ENCODE results near the gene DNAH7.
A peak's percentile ranks its signal among the peaks of the same experiment; 100 is the strongest.

Gene DNAH7

DNA sequence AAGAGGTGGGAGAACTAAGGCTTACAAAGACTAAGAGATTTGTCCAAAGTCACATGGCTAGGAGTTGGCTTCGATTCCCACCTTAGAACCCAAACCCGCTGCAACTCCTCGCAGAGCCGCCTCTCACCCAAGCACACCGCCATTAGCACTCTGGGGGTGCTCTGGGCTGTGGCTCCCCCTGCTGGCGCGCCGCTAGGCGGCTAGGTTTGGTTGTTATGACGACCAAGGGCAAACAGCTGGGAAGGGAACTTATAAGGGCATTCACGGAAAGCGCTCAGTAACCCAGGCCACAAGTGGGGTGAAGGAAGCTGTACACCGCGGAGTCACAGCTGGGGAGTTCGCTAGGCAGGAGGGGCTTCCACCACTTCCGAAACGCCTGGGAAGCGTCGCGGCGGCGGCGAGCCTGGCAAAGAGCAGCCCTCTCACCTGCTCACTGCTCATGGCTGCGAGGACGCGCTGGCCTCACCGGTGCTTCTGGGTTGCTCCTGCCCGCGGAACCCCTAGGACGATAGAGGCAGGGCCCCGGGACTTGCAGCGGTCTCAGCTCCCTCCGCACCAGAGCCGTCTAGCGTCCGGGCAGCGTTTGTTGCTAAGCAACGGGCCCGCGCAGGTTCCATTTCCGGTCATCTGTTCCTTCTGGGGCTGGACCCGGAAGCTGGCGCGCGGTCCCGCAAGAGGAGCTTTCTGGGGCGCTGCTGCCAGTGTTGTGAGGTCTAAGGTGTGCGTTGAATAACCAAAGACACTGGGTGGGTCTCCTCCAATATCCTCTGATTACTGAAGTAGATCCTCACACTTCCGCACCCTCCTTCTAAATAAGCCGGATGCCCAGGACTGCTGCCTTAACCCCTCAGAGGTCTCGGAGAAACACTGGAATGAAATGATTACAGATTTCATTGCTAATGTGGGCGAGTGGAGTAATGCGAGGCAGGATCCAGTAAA, at the start of gene DNAH7:
Gene DNAH7, minus strand, starts transcription at position 567 of the 939 bp plus-strand sequence. Its CDS starts 126 bp downstream, at position 441.
- H3K27ac ChIP-seq, result peak within 1 kb of the TSS; percentile 50
- TF ChIP-seq, protein P1, sequence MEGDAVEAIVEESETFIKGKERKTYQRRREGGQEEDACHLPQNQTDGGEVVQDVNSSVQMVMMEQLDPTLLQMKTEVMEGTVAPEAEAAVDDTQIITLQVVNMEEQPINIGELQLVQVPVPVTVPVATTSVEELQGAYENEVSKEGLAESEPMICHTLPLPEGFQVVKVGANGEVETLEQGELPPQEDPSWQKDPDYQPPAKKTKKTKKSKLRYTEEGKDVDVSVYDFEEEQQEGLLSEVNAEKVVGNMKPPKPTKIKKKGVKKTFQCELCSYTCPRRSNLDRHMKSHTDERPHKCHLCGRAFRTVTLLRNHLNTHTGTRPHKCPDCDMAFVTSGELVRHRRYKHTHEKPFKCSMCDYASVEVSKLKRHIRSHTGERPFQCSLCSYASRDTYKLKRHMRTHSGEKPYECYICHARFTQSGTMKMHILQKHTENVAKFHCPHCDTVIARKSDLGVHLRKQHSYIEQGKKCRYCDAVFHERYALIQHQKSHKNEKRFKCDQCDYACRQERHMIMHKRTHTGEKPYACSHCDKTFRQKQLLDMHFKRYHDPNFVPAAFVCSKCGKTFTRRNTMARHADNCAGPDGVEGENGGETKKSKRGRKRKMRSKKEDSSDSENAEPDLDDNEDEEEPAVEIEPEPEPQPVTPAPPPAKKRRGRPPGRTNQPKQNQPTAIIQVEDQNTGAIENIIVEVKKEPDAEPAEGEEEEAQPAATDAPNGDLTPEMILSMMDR (conservative IDR thresholded peaks at IDR 0.05), result peak; percentile 94

DNA sequence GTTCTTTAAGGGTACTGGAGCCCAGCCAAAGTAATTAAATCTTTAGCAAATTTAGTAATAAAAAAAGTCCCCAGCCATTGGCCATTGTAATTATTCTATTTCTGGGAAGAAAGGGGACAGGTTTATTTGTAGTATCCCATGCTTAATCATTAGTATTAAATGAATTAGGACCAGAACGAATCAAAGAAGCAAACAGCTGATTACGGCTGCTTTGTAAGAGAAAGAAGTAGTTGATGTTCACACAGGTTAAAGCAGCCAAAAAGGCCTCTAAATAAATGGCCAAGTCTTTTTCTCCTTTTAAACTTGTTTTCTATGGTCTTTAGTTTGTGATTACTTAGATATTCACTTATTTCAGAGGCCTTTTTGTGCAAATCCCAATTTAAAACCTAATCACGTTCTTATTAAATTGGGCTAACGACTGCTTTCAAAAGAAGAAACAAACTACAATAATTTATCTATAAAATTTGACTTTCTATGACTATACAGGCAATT, 48.6 kb upstream of the DNAH7 start:
- TF ChIP-seq, protein P1 (conservative IDR thresholded peaks at IDR 0.05), result no peak
- 0 out of 2 replicates have a peak overlapping the region, but pooled peaks have one; percentile 14 for H3K27ac ChIP-seq

DNA sequence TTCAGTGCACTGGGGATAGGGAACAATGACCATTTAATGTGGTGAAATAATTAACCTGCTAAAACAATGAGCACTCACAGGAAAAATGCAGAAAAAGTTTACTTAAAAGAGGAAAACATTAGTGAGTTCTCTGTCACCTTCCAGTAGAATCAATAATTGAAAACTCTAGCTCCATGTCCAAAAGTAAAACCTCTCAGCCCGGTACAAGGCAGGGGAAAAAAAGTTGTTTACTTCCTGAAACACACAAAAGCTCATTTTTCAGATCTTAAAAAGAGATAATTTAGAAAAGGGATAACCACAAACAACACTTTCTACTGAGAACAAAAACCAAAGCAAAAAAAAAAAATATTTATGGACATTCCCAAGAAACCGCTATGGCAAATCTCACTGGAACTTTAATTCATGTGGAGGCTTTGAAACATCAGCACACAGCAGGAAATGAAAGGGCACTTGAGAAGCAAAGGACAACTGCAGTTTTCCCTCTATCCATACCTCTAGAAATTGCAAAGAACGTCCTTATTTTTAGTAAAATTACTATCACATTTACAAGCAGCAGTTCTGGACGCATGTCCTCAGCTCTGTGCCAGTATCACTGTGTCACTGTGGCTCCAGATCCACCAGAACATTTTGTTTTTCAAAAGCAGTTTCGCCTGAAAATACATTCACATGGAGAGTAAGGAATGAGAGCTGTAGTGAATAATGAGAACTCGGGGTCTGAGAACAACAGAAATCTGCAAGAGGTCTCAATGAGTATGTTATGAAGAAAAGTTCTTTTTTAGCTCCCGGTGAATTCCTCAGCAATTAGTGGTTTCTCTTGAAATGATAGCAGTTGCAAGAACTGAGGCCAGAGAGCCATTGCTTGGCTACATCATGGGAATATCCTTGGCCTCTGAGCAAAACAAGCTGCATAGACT, 44.7 kb upstream of the DNAH7 start:
- no peak overlapping the region for H3K27ac ChIP-seq
- TF ChIP-seq, protein P1 (conservative IDR thresholded peaks at IDR 0.05), result no peak

DNA sequence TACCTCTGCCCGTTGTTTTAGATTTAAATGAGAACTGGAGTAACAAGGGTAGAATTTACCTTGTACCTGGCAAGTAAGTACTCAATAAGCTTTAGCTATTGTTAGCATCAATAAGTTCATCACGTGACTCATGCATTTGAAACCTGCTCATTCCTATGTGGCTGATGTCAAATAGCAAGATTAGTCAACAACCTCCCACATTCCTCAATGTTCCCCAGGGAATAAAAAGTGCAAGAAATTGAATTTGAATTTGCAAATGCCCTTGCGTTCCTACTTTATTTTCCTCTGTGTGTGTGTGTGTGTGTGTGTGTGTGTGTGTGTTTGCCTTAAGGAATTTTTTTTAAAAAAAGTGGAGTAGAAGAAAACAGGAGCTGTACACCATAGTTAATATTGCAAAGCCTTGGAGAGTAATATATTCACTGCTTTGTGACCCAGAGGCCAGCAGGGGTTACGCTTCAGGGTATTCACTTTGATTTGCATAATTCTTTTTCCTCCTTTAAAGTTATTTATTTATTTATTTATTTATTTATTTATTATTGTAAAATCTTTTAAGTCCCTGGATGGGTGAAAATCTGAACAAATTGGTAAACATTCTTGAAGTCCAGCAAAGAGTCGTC, 43.9 kb upstream of the DNAH7 start:
- H3K27ac ChIP-seq, result no peak overlapping the region
- TF ChIP-seq, protein P1 (conservative IDR thresholded peaks at IDR 0.05), result no peak

DNA sequence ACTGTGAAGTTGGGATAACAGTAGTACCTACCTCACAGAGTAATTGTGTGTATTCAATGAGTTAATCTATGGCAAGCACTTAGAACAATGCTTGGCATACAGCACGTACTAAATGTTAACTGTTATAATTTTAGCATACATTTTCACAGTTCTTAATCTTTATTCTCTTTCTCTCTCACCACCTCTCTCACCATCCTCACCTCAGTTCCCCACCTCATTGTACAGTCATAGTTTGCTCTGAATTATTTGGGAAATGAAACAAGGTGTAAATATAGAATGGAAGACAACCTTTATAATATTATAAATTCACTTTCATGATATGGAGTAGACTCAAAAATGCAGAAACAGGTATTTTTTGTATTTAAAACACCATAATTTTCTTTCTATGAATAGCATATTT, 40.0 kb upstream of the DNAH7 start:
- TF ChIP-seq, protein P1 (conservative IDR thresholded peaks at IDR 0.05), result no peak
- H3K27ac ChIP-seq, result no peak overlapping the region

DNA sequence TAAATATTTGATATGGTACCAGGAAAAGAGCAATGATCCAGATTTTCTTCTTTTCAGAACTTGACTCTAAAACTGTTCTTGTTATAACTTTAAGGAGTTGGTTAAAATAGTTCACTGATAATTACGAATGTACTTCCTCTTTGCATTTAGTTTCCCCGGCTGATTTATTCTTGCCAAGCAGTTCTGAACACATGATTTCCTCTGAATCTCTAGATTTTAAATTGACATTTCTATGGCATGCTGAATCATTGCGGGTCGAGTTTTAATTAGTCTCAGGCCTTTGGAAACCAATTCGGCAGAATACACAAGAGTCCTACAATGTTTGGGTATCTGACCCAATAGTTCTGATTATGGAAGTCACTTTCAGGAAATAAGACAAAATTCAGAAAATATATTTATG, 37.3 kb upstream of the DNAH7 start:
- TF ChIP-seq, protein P1 (conservative IDR thresholded peaks at IDR 0.05), result no peak
- no peak overlapping the region for H3K27ac ChIP-seq
